HepG2 (cell line): ENCODE results near the gene ARL15. TPM values are rescaled to one million over a fixed set of nuclear protein-coding genes. Genes with fewer than 3 reads are reported as not detected.

Experiments used
- ATAC-seq: fragments of 200-7000 bp; cut with Tn5 transposase; 3 replicates; pipeline ENCODE4 v1.9.1; 2020; ENCODE audit warnings: mild to moderate bottlenecking, moderate library complexity
- BruUV-seq: library from RNA; stranded (reverse); fragments of 400-500 nt; replicated peaks from 2 replicates; lab custom pipeline; 2021; lab: Mats Ljungman, UMichigan
- CTCF ChIA-PET: fragments of 300-600 bp; formaldehyde crosslinking; extraction: SDS; loops from one replicate; lab custom pipeline; 2021; ENCODE audit warnings: low total read pairs, inconsistent platforms, low intra/inter-chr PET ratio; lab: Yijun Ruan, JAX
- POLR2A ChIA-PET: fragments of 350-600 bp; sonication (Branson Sonifier 250); formaldehyde crosslinking; loops from one replicate; lab custom pipeline; 2020; ENCODE audit warnings: antibody characterized with exemption, inconsistent platforms; lab: Yijun Ruan, JAX
- DNase-seq: peaks from one replicate; pipeline ENCODE4 v3.0.0-alpha.2; 2015; ENCODE audit warnings: low spot score
- FAIRE-seq: peaks from 3 replicates; lab custom pipeline; 2011; peaks lifted over from hg19 to GRCh38; lab: Jason Lieb, UNC
- H2AFZ ChIP-seq: one replicate; pipeline ENCODE4 v1.6.1; 2011; ENCODE audit warnings: low read length, inconsistent platforms
- H3K27ac ChIP-seq: fragments of 300-600 bp; 3 replicates; pipeline ENCODE4 v1.8.0; 2011; ENCODE audit warnings: mixed run types, mild to moderate bottlenecking, mixed read lengths, low read length, inconsistent platforms; ENCODE audit not compliant: insufficient read depth; ENCODE audit errors: extremely low read length
- H3K27me3 ChIP-seq, 2 experiments: fragments of 200-600 bp in 1 of 2; 2 replicates in 1 of 2; 3 replicates in 1 of 2; pipeline versions ENCODE4 v1.6.0 to v1.8.0; 2011; ENCODE audit warnings: low read length in 2 of 2, mild to moderate bottlenecking in 2 of 2, moderate library complexity in 2 of 2, inconsistent platforms in 1 of 2; ENCODE audit not compliant: insufficient read depth in 2 of 2, control insufficient read depth in 1 of 2
- H3K36me3 ChIP-seq, 2 experiments: fragments of 200-600 bp in 1 of 2; replicated peaks in 1 of 2; 2 replicates in 1 of 2; 3 replicates in 1 of 2; pipeline versions ENCODE4 v1.5.1 to v1.8.0; 2011; ENCODE audit warnings: low read length in 2 of 2, inconsistent platforms in 1 of 2; ENCODE audit not compliant: insufficient read depth in 2 of 2, control insufficient read depth in 1 of 2
- H3K4me1 ChIP-seq: 2 replicates; pipeline ENCODE4 v1.5.1; 2012; ENCODE audit warnings: low read length, inconsistent platforms; ENCODE audit not compliant: insufficient read depth
- H3K4me2 ChIP-seq: 2 replicates; pipeline ENCODE4 v1.6.0; 2011; ENCODE audit warnings: low read depth, low read length, inconsistent platforms
- H3K4me3 ChIP-seq, 3 experiments: fragments of 200-600 bp in 1 of 3; sonication (generic), shearing (Covaris generic) in 1 of 3; replicated peaks in 1 of 3; 2 replicates each; pipeline ENCODE4 v1.5.1; 2011 to 2016; ENCODE audit warnings: low read length in 3 of 3, inconsistent platforms in 2 of 3, low read depth in 2 of 3, mild to moderate bottlenecking in 2 of 3, control low read depth in 1 of 3, mixed read lengths in 1 of 3; ENCODE audit not compliant: insufficient read depth in 1 of 3
- H3K79me2 ChIP-seq: one replicate; pipeline ENCODE4 v1.6.1; 2011; ENCODE audit warnings: low read length, inconsistent platforms; ENCODE audit not compliant: insufficient read depth
- H3K9ac ChIP-seq: 2 replicates; pipeline ENCODE4 v1.6.0; 2011; ENCODE audit warnings: mild to moderate bottlenecking, low read depth, low read length, inconsistent platforms; ENCODE audit not compliant: insufficient read depth
- H3K9me3 ChIP-seq: 2 replicates; pipeline ENCODE4 v1.5.1; 2012; ENCODE audit warnings: mild to moderate bottlenecking, low read length
- H4K20me1 ChIP-seq: 2 replicates; pipeline ENCODE4 v1.6.0; 2011; ENCODE audit warnings: inconsistent platforms, mild to moderate bottlenecking, low read length, moderate library complexity; ENCODE audit not compliant: insufficient read depth
- ARNT2 ChIP-seq: sonication (generic); formaldehyde crosslinking; IDR thresholded peaks from 2 replicates; pipeline ENCODE4 v1.8.0; 2022; ENCODE audit warnings: mild to moderate bottlenecking, low read depth, missing genetic modification reagents, moderate library complexity
- CREB3 ChIP-seq: sonication (generic); formaldehyde crosslinking; IDR thresholded peaks from 2 replicates; pipeline ENCODE4 v1.5.0; 2020; ENCODE audit warnings: missing genetic modification reagents
- DDIT3 ChIP-seq: sonication (generic); formaldehyde crosslinking; IDR thresholded peaks from 2 replicates; pipeline ENCODE4 v1.4.0; 2020; ENCODE audit warnings: mild to moderate bottlenecking, missing genetic modification reagents
- HNF1B ChIP-seq: sonication (generic); formaldehyde crosslinking; IDR thresholded peaks from 2 replicates; pipeline ENCODE4 v1.5.1; 2020; ENCODE audit warnings: mild to moderate bottlenecking, moderate library complexity, missing genetic modification reagents
- MXD3 ChIP-seq: IDR thresholded peaks from 2 replicates; pipeline ENCODE4 v1.6.1; 2016; ENCODE audit warnings: mild to moderate bottlenecking, missing biosample characterization, missing genetic modification reagents
- NFYB ChIP-seq: sonication (generic); formaldehyde crosslinking; IDR thresholded peaks from 2 replicates; pipeline ENCODE4 v1.4.0; 2020; ENCODE audit warnings: missing genetic modification reagents
- PHF21A ChIP-seq: sonication (generic); formaldehyde crosslinking; IDR thresholded peaks from 2 replicates; pipeline ENCODE4 v1.5.0; 2020; ENCODE audit warnings: mild to moderate bottlenecking, missing genetic modification reagents
- PITX1 ChIP-seq: sonication (generic); formaldehyde crosslinking; IDR thresholded peaks from 2 replicates; pipeline ENCODE4 v1.5.1; 2020; ENCODE audit warnings: mild to moderate bottlenecking, missing genetic modification reagents
- REL ChIP-seq: sonication (generic); formaldehyde crosslinking; conservative IDR thresholded peaks from 2 replicates; pipeline ENCODE4 v1.8.0; 2022; ENCODE audit warnings: mild to moderate bottlenecking, missing genetic modification reagents, moderate library complexity
- STAT6 ChIP-seq: sonication (generic); formaldehyde crosslinking; IDR thresholded peaks from 2 replicates; pipeline ENCODE4 v1.4.0; 2020; ENCODE audit warnings: missing genetic modification reagents, mild to moderate bottlenecking, borderline replicate concordance
- TCF12 ChIP-seq, 2 experiments: fragments of 450-650 bp in 1 of 2; sonication (generic) in 1 of 2; formaldehyde crosslinking in 1 of 2; IDR thresholded peaks; 2 replicates each; pipeline versions ENCODE4 v1.6.1 to v1.8.0; 2017 to 2022; ENCODE audit warnings: antibody characterized with exemption in 1 of 2, mild to moderate bottlenecking in 1 of 2, missing genetic modification reagents in 1 of 2, moderate library complexity in 1 of 2
- ZNF121 ChIP-seq: sonication (generic); formaldehyde crosslinking; IDR thresholded peaks from 2 replicates; pipeline ENCODE4 v1.5.0; 2020; ENCODE audit warnings: mild to moderate bottlenecking, missing genetic modification reagents
- ZNF784 ChIP-seq: sonication (generic); formaldehyde crosslinking; IDR thresholded peaks from 2 replicates; pipeline ENCODE4 v1.5.1; 2020; ENCODE audit warnings: missing genetic modification reagents, mild to moderate bottlenecking, borderline replicate concordance
- WGBS: methylation state at CpG from one replicate; pipeline ENCODE4 v1.1.6; 2017; ENCODE audit warnings: low lambda C conversion rate; 5-methylcytosine and 5-hydroxymethylcytosine counted together
- in situ Hi-C: cut with HindIII; loops from 2 replicates; pipeline ENCODE4 v1.10.0; 2017; ENCODE audit warnings: low pct_unique_long_range_greater_than_20kb; ENCODE audit not compliant: extremely low pct_ligation_motif_present
- intact Hi-C: fragments of 100-400 bp; cut with micrococcal nuclease; formaldehyde crosslinking; loops from one replicate; pipeline ENCODE4 v1.10.0; 2022; ENCODE audit not compliant: unreplicated experiment
- polyA plus RNA-seq, 8 experiments: library from polyadenylated mRNA; depleted of rRNA in 3 of 8; stranded (reverse) in 7 of 8; unstranded in 1 of 8; fragments of >200 nt; fragmentation: Illumina TruSeq in 4 of 8; extraction: Trizol in 4 of 8; gene quantifications; 2 replicates each; pipeline versions ENCODE4 v1.2.1 to v1.2.3, GENCODE V29; 2011 to 2016; ENCODE audit warnings: low read depth in 4 of 8, missing spikeins in 1 of 8, mixed read lengths in 1 of 8; ENCODE audit not compliant: insufficient read depth in 1 of 8
- total RNA-seq, 5 experiments: library from RNA; depleted of rRNA; stranded (reverse); fragments of >200 nt; fragmentation: Illumina TruSeq; extraction: Trizol; gene quantifications; 2 replicates each; pipeline ENCODE4 v1.2.3, GENCODE V29; 2016; ENCODE audit warnings: low read depth in 1 of 5
- TF ChIP-seq, protein P1 (sequence below): sonication (generic); formaldehyde crosslinking; IDR thresholded peaks from 2 replicates; pipeline ENCODE4 v1.5.0; 2020; ENCODE audit warnings: missing genetic modification reagents

Gene ARL15
- total and polyA plus RNA-seq, 2 of the 13 experiments (the other 11 are each of a cell fraction or from before 2014, with no cell fraction given) = 2.5 to 7.7 TPM

GRCh38 chr5:54281960-54282692, 28.2 kb downstream of the ARL15 start:
- BruUV-seq = no TSS peak
- no peak for DNase-seq
- no peaks in the 10 kb centered on the region for H3K79me2 ChIP-seq
- ChIA-PET POLR2A (no interaction called here), CTCF (no interaction called here)
- no peaks in the 10 kb centered on the region for H3K9me3 ChIP-seq
- no peak overlapping the region for H3K27ac ChIP-seq
- intact Hi-C loops = no loop called here
- H2AFZ ChIP-seq = no peak overlapping the region
- H3K27me3 ChIP-seq = no peaks in the 10 kb centered on the region
- H4K20me1 ChIP-seq = no peaks in the 10 kb centered on the region
- WGBS = 65% methylated on average over 3 of the region's 3 CpGs
- no peak overlapping the region for H3K4me3 ChIP-seq
- H3K4me2 ChIP-seq = no peak overlapping the region
- TF ChIP-seq, protein P1, sequence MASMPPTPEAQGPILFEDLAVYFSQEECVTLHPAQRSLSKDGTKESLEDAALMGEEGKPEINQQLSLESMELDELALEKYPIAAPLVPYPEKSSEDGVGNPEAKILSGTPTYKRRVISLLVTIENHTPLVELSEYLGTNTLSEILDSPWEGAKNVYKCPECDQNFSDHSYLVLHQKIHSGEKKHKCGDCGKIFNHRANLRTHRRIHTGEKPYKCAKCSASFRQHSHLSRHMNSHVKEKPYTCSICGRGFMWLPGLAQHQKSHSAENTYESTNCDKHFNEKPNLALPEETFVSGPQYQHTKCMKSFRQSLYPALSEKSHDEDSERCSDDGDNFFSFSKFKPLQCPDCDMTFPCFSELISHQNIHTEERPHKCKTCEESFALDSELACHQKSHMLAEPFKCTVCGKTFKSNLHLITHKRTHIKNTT (CRISPR knock-in tag) = no peak
- TF ChIP-seq HNF1B (CRISPR knock-in tag) (no peak), DDIT3 (CRISPR knock-in tag) (no peak), PITX1 (CRISPR knock-in tag) (no peak), ZNF121 (CRISPR knock-in tag) (no peak), REL (CRISPR knock-in tag) (no peak), NFYB (no peak), MXD3 (no peak), ZNF784 (no peak), ARNT2 (no peak), TCF12 (IDR thresholded peaks at IDR 0.05) (no peak), TCF12 (CRISPR knock-in tag; IDR thresholded peaks at IDR 0.05) (no peak), CREB3 (CRISPR knock-in tag) (no peak), PHF21A (CRISPR knock-in tag) (no peak), STAT6 (CRISPR knock-in tag) (no peak)
- no peak overlapping the region for H3K9ac ChIP-seq
- H3K4me1 ChIP-seq = no peaks in the 10 kb centered on the region
- in situ Hi-C loops = no loop called here
- no peaks in the 10 kb centered on the region for H3K36me3 ChIP-seq
- no peak for FAIRE-seq
- ATAC-seq = no peak
